ENCODE results near the gene POLD4. TPM values are rescaled to one million over a fixed set of nuclear protein-coding genes. Genes with fewer than 3 reads are reported as not detected.

POLD4 gene
- total RNA-seq, 1 experiment from 2014 or later = 44.2 TPM

GRCh38 chr11:67391304-67392182 lies 38.2 kb upstream of the POLD4 start, which contains the start of gene RAD9A:
TSS of gene RAD9A (plus strand) at chr11:67391986. CDS start at chr11:67392045, 59 bp downstream.
- peaks cover 0 to 11% of the 10 kb centered on the region in 2 experiments; a peak in 2 of 4 replicates for H3K36me3 ChIP-seq (ENCODE audit: control insufficient read depth in 1 of 2, insufficient read depth in 2 of 2, low read length in 2 of 2)
- POLR2A ChIA-PET = interaction anchor here (0.7 to 1.5 kb wide), 5 partner anchors 10 to 77 kb away, joined by 3 to 8 read pairs (median 3); partner anchors contain the start of genes PPP1CA and TMEM134
- TSS peak; percentile 85 for BruUV-seq (replicated peaks)
- no peaks in the 10 kb centered on the region for H3K27me3 ChIP-seq (ENCODE audit: insufficient read depth, low read length)
- peak within 1 kb of the TSS; percentile 83 for H3K9ac ChIP-seq (ENCODE audit: low read length)
- CTCF ChIA-PET = interaction anchor here (0.8 to 2.2 kb wide), 5 partner anchors 10 to 44 kb away, joined by 4 to 17 read pairs (median 5); partner anchors contain the start of gene PPP1CA
- no peaks in the 10 kb centered on the region for H4K20me1 ChIP-seq (ENCODE audit: insufficient read depth)
- intact Hi-C loops (cut with micrococcal nuclease) = no loop called here
- no peak within 1 kb of the TSS for H2AFZ ChIP-seq (ENCODE audit: low read depth, low read length, poor library complexity, severe bottlenecking)
- ATAC-seq (peak; percentile 71), DNase-seq (ENCODE audit: low read depth, low spot score) (peak; percentile 86)
- peak within 1 kb of the TSS; percentile 96 for H3K4me2 ChIP-seq (ENCODE audit: low read length)
- peak within 1 kb of the TSS; percentile 69 for H3K4me3 ChIP-seq (replicated peaks in 1 of 2; ENCODE audit: low read depth in 1 of 2, low read length in 2 of 2)
- H3K27ac ChIP-seq (ENCODE audit: low read depth, low read length) = peak within 1 kb of the TSS; percentile 85
- H3K79me2 ChIP-seq (ENCODE audit: insufficient read depth, low read length) = peaks cover 14% of the 10 kb centered on the region; the same call in 1 of the 2 replicates
- RAD21 ChIA-PET (ENCODE audit: low non-redundant PET in 1 of 2, low total read pairs in 2 of 2, uncharacterized antibody in 2 of 2, unreplicated experiment in 2 of 2) = interaction anchor here in 1 of 2 experiments (0.5 kb wide), 1 partner anchor 74 kb away, joined by 3 read pairs; no protein-coding TSS in a partner anchor
- no peaks in the 10 kb centered on the region for H3K9me2 ChIP-seq (ENCODE audit: insufficient read depth)
- TF ChIP-seq, protein P1, sequence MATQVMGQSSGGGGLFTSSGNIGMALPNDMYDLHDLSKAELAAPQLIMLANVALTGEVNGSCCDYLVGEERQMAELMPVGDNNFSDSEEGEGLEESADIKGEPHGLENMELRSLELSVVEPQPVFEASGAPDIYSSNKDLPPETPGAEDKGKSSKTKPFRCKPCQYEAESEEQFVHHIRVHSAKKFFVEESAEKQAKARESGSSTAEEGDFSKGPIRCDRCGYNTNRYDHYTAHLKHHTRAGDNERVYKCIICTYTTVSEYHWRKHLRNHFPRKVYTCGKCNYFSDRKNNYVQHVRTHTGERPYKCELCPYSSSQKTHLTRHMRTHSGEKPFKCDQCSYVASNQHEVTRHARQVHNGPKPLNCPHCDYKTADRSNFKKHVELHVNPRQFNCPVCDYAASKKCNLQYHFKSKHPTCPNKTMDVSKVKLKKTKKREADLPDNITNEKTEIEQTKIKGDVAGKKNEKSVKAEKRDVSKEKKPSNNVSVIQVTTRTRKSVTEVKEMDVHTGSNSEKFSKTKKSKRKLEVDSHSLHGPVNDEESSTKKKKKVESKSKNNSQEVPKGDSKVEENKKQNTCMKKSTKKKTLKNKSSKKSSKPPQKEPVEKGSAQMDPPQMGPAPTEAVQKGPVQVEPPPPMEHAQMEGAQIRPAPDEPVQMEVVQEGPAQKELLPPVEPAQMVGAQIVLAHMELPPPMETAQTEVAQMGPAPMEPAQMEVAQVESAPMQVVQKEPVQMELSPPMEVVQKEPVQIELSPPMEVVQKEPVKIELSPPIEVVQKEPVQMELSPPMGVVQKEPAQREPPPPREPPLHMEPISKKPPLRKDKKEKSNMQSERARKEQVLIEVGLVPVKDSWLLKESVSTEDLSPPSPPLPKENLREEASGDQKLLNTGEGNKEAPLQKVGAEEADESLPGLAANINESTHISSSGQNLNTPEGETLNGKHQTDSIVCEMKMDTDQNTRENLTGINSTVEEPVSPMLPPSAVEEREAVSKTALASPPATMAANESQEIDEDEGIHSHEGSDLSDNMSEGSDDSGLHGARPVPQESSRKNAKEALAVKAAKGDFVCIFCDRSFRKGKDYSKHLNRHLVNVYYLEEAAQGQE (IDR thresholded peaks at IDR 0.05; ENCODE audit: low read depth) = no peak
- TF ChIP-seq ZFX (IDR thresholded peaks at IDR 0.05) (peak; percentile 86; the same call in 1 of the 2 replicates), SP1 (IDR thresholded peaks at IDR 0.05; ENCODE audit: low read depth) (peak; percentile 84), POLR2AphosphoS5 (IDR thresholded peaks at IDR 0.05; ENCODE audit: low read depth, low read length) (peak; percentile 64), SIN3A (IDR thresholded peaks at IDR 0.05; ENCODE audit: low read depth) (peak; percentile 98), CEBPB (IDR thresholded peaks at IDR 0.05; ENCODE audit: low read depth) (no peak)
- TF ChIP-seq, protein P2, sequence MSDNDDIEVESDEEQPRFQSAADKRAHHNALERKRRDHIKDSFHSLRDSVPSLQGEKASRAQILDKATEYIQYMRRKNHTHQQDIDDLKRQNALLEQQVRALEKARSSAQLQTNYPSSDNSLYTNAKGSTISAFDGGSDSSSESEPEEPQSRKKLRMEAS (IDR thresholded peaks at IDR 0.05) = peak; percentile 99
- no peaks in the 10 kb centered on the region for H3K9me3 ChIP-seq (ENCODE audit: control insufficient read depth in 1 of 2, insufficient read depth in 1 of 2, low read depth in 1 of 2, low read length in 2 of 2)
- peaks cover 9 to 34% of the 10 kb centered on the region in 2 experiments for H3K4me1 ChIP-seq (ENCODE audit: control insufficient read depth in 1 of 2, insufficient read depth in 2 of 2, low read length in 2 of 2)
